Measurements from ENCODE around the gene TMEM156. TPM values are rescaled to one million over a fixed set of nuclear protein-coding genes. Genes with fewer than 3 reads are reported as not detected.

TMEM156 gene
- polyA plus RNA-seq, 1 donor from 2014 or later = not detected

- no peaks in the 10 kb centered on the region for H3K27me3 ChIP-seq (ENCODE audit: insufficient read depth, low read depth, low read length)
- H3K4me3 ChIP-seq (ENCODE audit: low read length) = no peak overlapping the region
- H3K79me2 ChIP-seq (replicated peaks; ENCODE audit: insufficient read depth, low read length) = peaks cover 3% of the 10 kb centered on the region
- H2AFZ ChIP-seq (ENCODE audit: low read depth, low read length) = no peak overlapping the region
- no peaks in the 10 kb centered on the region for H3F3A ChIP-seq (ENCODE audit: insufficient read depth, low read length, poor library complexity, severe bottlenecking)
- H3K9ac ChIP-seq (ENCODE audit: low read length) = no peak overlapping the region
- no peak overlapping the region for H3K27ac ChIP-seq (ENCODE audit: low read length)
- no peaks in the 10 kb centered on the region for H3K36me3 ChIP-seq (ENCODE audit: insufficient read depth, low read length)
- H4K20me1 ChIP-seq (ENCODE audit: insufficient read depth) = no peaks in the 10 kb centered on the region
- H3K4me2 ChIP-seq (ENCODE audit: low read length) = no peak overlapping the region
- H3K9me3 ChIP-seq (ENCODE audit: low read length) = no peaks in the 10 kb centered on the region
- TF ChIP-seq RAD21 (conservative IDR thresholded peaks at IDR 0.05) = no peak
- no peak for TF ChIP-seq TAF1 (IDR thresholded peaks at IDR 0.05; ENCODE audit: low read depth)
- TF ChIP-seq EP300 (conservative IDR thresholded peaks at IDR 0.05; ENCODE audit: poor library complexity, severe bottlenecking) = no peak
- no peak for TF ChIP-seq POLR2AphosphoS5 (IDR thresholded peaks at IDR 0.05)
- TF ChIP-seq MXI1 (conservative IDR thresholded peaks at IDR 0.05; ENCODE audit: poor library complexity, severe bottlenecking) = no peak
- TF ChIP-seq EZH2 (IDR thresholded peaks at IDR 0.05; ENCODE audit: borderline replicate concordance, insufficient read depth, low read length, poor library complexity, severe bottlenecking) = no peak
- TF ChIP-seq CTCF (IDR thresholded peaks at IDR 0.05; ENCODE audit: poor library complexity, severe bottlenecking) = no peak
- no peak for TF ChIP-seq SMC3 (conservative IDR thresholded peaks at IDR 0.05; ENCODE audit: poor library complexity)
- TF ChIP-seq REST (IDR thresholded peaks at IDR 0.05; ENCODE audit: borderline replicate concordance) = no peak
- H3K9me2 ChIP-seq (ENCODE audit: insufficient read depth, low read length) = no peaks in the 10 kb centered on the region
Observed at GRCh38 chr4:39048311-39048710, 16.1 kb upstream of the TMEM156 start.

GRCh38 chr4:39047681-39048080 is 15.5 kb upstream of the TMEM156 start:
- H4K20me1 ChIP-seq (ENCODE audit: insufficient read depth) = no peaks in the 10 kb centered on the region
- H3K9me3 ChIP-seq (ENCODE audit: low read length) = no peaks in the 10 kb centered on the region
- H3K4me2 ChIP-seq (ENCODE audit: low read length) = no peak overlapping the region
- H3K9me2 ChIP-seq (ENCODE audit: insufficient read depth, low read length) = no peaks in the 10 kb centered on the region
- no peaks in the 10 kb centered on the region for H3K27me3 ChIP-seq (ENCODE audit: insufficient read depth, low read depth, low read length)
- H3K9ac ChIP-seq (ENCODE audit: low read length) = no peak overlapping the region
- H2AFZ ChIP-seq (ENCODE audit: low read depth, low read length) = no peak overlapping the region
- no peaks in the 10 kb centered on the region for H3F3A ChIP-seq (ENCODE audit: insufficient read depth, low read length, poor library complexity, severe bottlenecking)
- no peak overlapping the region for H3K27ac ChIP-seq (ENCODE audit: low read length)
- peaks cover 3% of the 10 kb centered on the region for H3K79me2 ChIP-seq (replicated peaks; ENCODE audit: insufficient read depth, low read length)
- no peaks in the 10 kb centered on the region for H3K36me3 ChIP-seq (ENCODE audit: insufficient read depth, low read length)
- no peak overlapping the region for H3K4me3 ChIP-seq (ENCODE audit: low read length)
- TF ChIP-seq EZH2 (IDR thresholded peaks at IDR 0.05; ENCODE audit: borderline replicate concordance, insufficient read depth, low read length, poor library complexity, severe bottlenecking) = no peak
- no peak for TF ChIP-seq SMC3 (conservative IDR thresholded peaks at IDR 0.05; ENCODE audit: poor library complexity)
- no peak for TF ChIP-seq MXI1 (conservative IDR thresholded peaks at IDR 0.05; ENCODE audit: poor library complexity, severe bottlenecking)

Data from neural cell (in vitro differentiated cells).